ENCODE measurements around the gene FBXW7. TPM values are rescaled to one million over a fixed set of nuclear protein-coding genes. Genes with fewer than 3 reads are reported as not detected.

Gene FBXW7
- total and polyA plus RNA-seq, 2 donors (not counting 1 experiment from before 2014, with no cell fraction given): 16.3 to 68.7 TPM

- Histone ChIP-seq H3K9ac (ENCODE audit: insufficient read depth, low read length) (no peak overlapping the region), H3K9me3 (ENCODE audit: control insufficient read depth, insufficient read depth, low read depth, low read length) (no peaks in the 10 kb centered on the region), H3K27ac (ENCODE audit: insufficient read depth, low read length) (no peak overlapping the region), H3K4me1 (ENCODE audit: control insufficient read depth, extremely low read depth, insufficient read depth, low read length) (no peaks in the 10 kb centered on the region), H4K20me1 (ENCODE audit: control insufficient read depth, extremely low read depth, insufficient read depth, low read length) (no peaks in the 10 kb centered on the region), H3K79me2 (ENCODE audit: control insufficient read depth, insufficient read depth, low read length) (peaks cover 2% of the 10 kb centered on the region), H3K4me2 (ENCODE audit: extremely low read depth, insufficient read depth, low read length) (no peak overlapping the region), H2AFZ (ENCODE audit: low read length) (no peak overlapping the region), H3K4me3 (replicated peaks in 1 of 4; ENCODE audit: control extremely low read depth in 1 of 4, insufficient read depth in 1 of 4, low read depth in 3 of 4, low read length in 4 of 4) (no peak overlapping the region), H3K36me3 (ENCODE audit: control insufficient read depth, insufficient read depth, low read length) (no peaks in the 10 kb centered on the region), H3K27me3 (ENCODE audit: control insufficient read depth, insufficient read depth, low read length) (no peaks in the 10 kb centered on the region)
- no peak for DNase-seq (ENCODE audit: low read depth in 2 of 2)
- no peak for TF ChIP-seq CTCF (conservative IDR thresholded peaks at IDR 0.05 in 1 of 2, IDR thresholded peaks at IDR 0.05 in 1 of 2; ENCODE audit: low read depth in 1 of 2, low read length in 2 of 2)
- TF ChIP-seq EZH2 (IDR thresholded peaks at IDR 0.05; ENCODE audit: low read length, missing control alignments): no peak
Observed at GRCh38 chr4:152464030-152464823, 71.7 kb downstream of the FBXW7 start.

GRCh38 chr4:152463562-152463961 lies 72.3 kb downstream of the FBXW7 start:
- Histone ChIP-seq H3K9ac (ENCODE audit: insufficient read depth, low read length) (no peak overlapping the region), H3K79me2 (ENCODE audit: control insufficient read depth, insufficient read depth, low read length) (peaks cover 3% of the 10 kb centered on the region), H2AFZ (ENCODE audit: low read length) (no peak overlapping the region), H3K4me3 (replicated peaks in 1 of 4; ENCODE audit: control extremely low read depth in 1 of 4, insufficient read depth in 1 of 4, low read depth in 3 of 4, low read length in 4 of 4) (no peak overlapping the region), H3K27ac (ENCODE audit: insufficient read depth, low read length) (no peak overlapping the region), H3K4me2 (ENCODE audit: extremely low read depth, insufficient read depth, low read length) (no peak overlapping the region), H3K27me3 (ENCODE audit: control insufficient read depth, insufficient read depth, low read length) (no peaks in the 10 kb centered on the region), H3K36me3 (ENCODE audit: control insufficient read depth, insufficient read depth, low read length) (no peaks in the 10 kb centered on the region), H4K20me1 (ENCODE audit: control insufficient read depth, extremely low read depth, insufficient read depth, low read length) (no peaks in the 10 kb centered on the region), H3K9me3 (ENCODE audit: control insufficient read depth, insufficient read depth, low read depth, low read length) (no peaks in the 10 kb centered on the region), H3K4me1 (ENCODE audit: control insufficient read depth, extremely low read depth, insufficient read depth, low read length) (no peaks in the 10 kb centered on the region)
- TF ChIP-seq CTCF (conservative IDR thresholded peaks at IDR 0.05 in 1 of 2, IDR thresholded peaks at IDR 0.05 in 1 of 2; ENCODE audit: low read depth in 1 of 2, low read length in 2 of 2) (no peak), EZH2 (IDR thresholded peaks at IDR 0.05; ENCODE audit: low read length, missing control alignments) (no peak)
- peak in 1 of 2 donors; percentile 7 for DNase-seq (ENCODE audit: low read depth in 2 of 2)

GRCh38 chr4:152462695-152463094 lies 73.2 kb downstream of the FBXW7 start:
- TF ChIP-seq EZH2 (IDR thresholded peaks at IDR 0.05; ENCODE audit: low read length, missing control alignments) (no peak), CTCF (conservative IDR thresholded peaks at IDR 0.05 in 1 of 2, IDR thresholded peaks at IDR 0.05 in 1 of 2; ENCODE audit: low read depth in 1 of 2, low read length in 2 of 2) (no peak)
- Histone ChIP-seq H3K4me1 (ENCODE audit: control insufficient read depth, extremely low read depth, insufficient read depth, low read length) (no peaks in the 10 kb centered on the region), H3K4me3 (replicated peaks in 1 of 4; ENCODE audit: control extremely low read depth in 1 of 4, insufficient read depth in 1 of 4, low read depth in 3 of 4, low read length in 4 of 4) (no peak overlapping the region), H3K9me3 (ENCODE audit: control insufficient read depth, insufficient read depth, low read depth, low read length) (no peaks in the 10 kb centered on the region), H3K9ac (ENCODE audit: insufficient read depth, low read length) (no peak overlapping the region), H3K79me2 (ENCODE audit: control insufficient read depth, insufficient read depth, low read length) (peaks cover 3% of the 10 kb centered on the region), H3K27ac (ENCODE audit: insufficient read depth, low read length) (no peak overlapping the region), H3K4me2 (ENCODE audit: extremely low read depth, insufficient read depth, low read length) (no peak overlapping the region), H3K27me3 (ENCODE audit: control insufficient read depth, insufficient read depth, low read length) (no peaks in the 10 kb centered on the region), H3K36me3 (ENCODE audit: control insufficient read depth, insufficient read depth, low read length) (no peaks in the 10 kb centered on the region), H2AFZ (ENCODE audit: low read length) (no peak overlapping the region), H4K20me1 (ENCODE audit: control insufficient read depth, extremely low read depth, insufficient read depth, low read length) (no peaks in the 10 kb centered on the region)
- peak in 1 of 2 donors; percentile 61 for DNase-seq (ENCODE audit: low read depth in 2 of 2)
